NCI-H526 treated with DMSO at 0.1 percent for 48 hours (cell line): ENCODE results near the gene SGMS1.
"Not testable (repeated sequence)": the region's sequence is repeated elsewhere in the genome, so short reads cannot be mapped to it uniquely, and the experiment has no call there.

Experiments
- DNase-seq: peaks from one replicate; lab custom pipeline; 2025; lab: John Stamatoyannopoulos, UW

SGMS1 gene

DNA sequence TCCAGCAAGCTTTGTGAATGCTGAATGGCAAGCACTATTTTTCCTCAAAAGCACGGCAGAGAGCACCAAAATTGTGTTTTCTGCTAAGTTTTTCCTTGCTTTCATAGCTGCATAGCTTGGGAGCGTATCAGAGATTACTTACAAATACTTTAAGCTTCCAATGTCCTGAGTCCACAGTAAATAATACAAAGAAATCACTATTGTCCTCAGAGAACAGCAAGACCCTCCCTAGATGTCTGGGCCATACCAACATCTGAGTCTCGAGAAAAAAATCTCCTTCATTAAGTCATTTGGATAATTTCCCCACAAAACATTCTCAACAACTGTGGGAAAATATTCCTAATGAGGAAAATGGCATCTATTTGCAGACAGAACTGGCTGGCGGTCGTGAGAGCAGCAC lies 41.7 kb downstream of the SGMS1 start:
- DNase-seq: no peak

GRCh38 chr10:50580262-50580891 lies 43.4 kb downstream of the SGMS1 start:
- DNase-seq: no peak

DNA sequence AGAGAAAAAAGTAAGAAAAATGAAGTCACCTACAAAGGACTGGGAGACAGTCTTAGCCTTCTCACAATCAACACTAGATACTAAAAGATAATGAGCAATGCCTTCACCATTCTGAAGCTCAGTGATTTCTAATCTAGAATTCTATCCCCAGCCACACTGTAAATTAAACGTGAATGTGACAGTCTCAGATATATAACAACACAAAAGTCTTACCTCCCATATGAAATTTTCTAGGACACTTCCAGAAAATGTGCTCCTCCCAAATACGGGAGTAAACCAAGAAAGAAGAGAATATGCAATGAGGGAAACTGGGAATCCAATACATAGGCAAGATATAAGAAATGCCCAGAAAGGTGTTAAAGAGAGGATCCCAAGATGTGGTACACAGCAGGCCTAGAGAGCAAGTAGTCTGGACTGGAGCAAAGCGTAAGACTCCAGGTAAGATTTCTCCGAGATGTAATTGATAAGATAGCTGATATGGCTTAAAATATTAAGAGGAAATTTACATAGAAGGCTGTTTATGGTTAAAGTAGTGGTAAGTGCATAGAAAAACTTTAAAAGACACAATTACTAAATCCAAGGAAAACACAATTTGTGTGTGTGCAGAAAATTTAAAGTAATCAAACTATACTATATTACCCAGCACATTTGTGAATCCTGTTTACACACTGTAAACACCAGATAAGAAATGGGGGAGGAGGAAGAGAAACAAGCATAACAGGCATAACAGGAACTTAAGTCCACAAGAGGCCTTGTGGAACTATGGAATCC lies 44.1 kb downstream of the SGMS1 start:
- no peak for DNase-seq

DNA sequence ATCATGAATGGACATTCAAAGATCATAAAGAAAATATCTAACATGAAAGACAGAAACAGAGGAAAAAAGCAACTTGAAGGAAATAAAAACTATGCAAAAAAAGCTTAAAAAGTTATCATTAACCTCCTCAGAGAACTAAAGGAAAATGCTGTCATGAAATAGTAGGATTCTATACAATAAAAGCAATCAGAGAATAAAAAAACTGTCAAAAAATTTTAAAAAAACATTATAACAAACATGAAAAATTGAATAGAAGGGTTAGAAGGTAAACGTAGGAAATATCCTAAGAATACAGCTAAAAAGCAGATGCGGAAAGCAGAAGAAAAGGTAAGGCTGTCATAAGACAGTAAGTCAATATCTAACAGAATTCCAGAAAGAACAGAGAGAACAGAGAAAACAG lies 44.8 kb downstream of the SGMS1 start:
- no peak for DNase-seq

DNA sequence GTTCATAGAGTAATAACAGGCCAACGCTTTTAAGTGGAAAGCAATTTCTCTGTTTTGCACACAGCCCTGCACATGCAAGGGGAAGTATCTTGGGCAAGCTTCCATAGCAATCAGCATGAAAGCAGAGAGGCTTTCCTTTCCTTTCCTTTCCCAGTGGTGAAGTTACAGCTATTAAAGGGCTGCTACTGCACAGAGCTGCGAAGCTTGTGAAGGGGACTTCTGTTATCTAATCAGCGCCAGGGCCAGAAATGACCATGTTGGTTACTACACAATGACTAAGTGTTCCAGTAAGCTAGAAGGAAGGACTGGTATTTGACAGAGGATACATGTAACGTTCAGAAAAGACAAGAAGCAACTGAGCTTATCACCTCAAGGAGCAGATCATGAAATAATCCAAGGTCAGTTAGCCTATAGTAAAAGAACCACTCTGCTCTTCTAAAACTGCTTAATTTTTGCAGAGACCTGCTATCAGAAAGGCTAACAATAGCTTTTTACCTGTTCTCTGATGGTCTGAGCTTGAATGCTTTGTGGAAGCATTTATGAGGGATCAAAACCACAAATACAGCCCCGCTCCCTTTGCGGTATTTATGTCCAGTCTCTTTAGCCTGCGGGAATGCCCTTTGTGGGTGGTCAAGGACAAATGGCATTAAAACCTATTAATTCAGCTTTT lies 45.9 kb downstream of the SGMS1 start:
- DNase-seq: no peak

- DNase-seq: no peak
Observed at GRCh38 chr10:50577010-50577409, 46.7 kb downstream of the SGMS1 start.

GRCh38 chr10:50576245-50576815 lies 47.4 kb downstream of the SGMS1 start:
- DNase-seq: no peak

DNA sequence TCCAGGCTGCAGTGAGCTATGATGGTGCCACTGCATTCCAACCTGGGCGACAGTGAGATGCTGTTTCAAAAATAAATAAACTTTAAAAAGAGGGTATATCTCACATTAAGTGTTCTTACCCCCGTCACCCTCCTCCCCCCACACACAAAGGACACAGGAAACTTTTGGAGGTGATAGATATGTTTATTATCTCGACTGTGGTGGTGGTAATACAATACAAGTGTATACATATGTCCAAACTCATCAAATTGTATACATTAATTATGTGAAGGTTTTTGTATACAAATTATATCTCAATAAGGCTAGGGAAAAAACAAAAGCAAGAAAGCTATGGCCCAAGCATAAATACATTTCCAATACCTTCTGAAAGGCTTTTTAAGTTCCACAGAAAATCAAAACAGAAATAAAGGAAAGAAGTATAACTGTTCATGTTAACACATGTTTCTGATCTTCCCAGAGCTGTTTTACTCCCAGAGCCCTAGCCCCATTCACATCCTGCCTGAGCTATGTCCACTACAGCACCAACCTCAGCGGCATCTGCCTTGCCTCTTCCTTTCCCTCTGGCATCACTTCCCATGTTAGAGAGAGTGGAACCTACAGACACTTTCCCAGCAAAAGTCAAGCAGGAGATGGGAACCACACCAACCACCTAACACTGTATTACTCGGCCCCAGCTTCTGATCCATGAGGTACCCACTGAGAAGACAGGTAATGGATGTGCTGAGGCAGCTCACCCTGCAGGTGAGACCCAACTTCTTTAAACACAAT lies 48.1 kb downstream of the SGMS1 start:
- no peak for DNase-seq

- no peak for DNase-seq
Observed at GRCh38 chr10:50574931-50575330, 48.8 kb downstream of the SGMS1 start.

GRCh38 chr10:50574305-50574704 lies 49.5 kb downstream of the SGMS1 start:
- no peak for DNase-seq

- no peak for DNase-seq
Observed at GRCh38 chr10:50572017-50572491, 51.7 kb downstream of the SGMS1 start.

DNA sequence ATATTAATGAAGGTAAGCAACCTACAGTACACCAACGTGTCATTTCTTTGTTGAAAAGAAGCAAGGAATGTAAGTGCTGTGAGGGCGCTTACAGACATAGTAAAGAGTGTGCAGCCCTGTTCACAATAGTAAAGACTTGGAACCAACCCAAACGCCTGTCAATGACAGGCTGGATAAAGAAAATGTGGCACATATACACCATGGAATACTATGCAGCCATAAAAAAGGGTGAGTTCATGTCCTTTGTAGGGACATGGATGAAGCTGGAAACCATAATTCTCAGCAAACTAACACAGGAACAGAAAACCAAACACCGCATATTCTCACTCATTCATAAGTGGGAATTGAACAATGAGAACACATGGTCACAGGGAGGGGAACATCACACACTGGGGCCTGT lies 55.0 kb downstream of the SGMS1 start:
- DNase-seq: not testable (repeated sequence)

DNA sequence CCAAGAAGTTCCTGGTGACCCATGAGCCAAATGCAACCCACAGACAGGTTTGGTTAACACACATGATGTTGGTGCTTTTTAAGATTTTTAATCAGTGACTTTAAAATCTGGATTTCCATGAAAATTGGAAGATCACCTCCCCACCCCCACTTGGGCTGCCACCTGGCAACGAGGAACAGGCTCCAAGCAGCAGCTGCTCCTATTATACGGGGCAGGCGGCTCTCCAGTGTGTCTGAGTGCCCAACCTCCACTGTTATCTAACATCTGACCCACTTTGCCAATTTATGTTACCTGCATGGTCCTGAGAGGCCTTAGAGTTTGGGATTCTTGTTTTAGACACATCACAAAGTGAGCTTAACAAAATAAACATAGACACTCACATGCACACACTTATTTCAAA lies 56.4 kb downstream of the SGMS1 start:
- DNase-seq: no peak

- DNase-seq: no peak
Observed at GRCh38 chr10:50566150-50566549, 57.6 kb downstream of the SGMS1 start.

DNA sequence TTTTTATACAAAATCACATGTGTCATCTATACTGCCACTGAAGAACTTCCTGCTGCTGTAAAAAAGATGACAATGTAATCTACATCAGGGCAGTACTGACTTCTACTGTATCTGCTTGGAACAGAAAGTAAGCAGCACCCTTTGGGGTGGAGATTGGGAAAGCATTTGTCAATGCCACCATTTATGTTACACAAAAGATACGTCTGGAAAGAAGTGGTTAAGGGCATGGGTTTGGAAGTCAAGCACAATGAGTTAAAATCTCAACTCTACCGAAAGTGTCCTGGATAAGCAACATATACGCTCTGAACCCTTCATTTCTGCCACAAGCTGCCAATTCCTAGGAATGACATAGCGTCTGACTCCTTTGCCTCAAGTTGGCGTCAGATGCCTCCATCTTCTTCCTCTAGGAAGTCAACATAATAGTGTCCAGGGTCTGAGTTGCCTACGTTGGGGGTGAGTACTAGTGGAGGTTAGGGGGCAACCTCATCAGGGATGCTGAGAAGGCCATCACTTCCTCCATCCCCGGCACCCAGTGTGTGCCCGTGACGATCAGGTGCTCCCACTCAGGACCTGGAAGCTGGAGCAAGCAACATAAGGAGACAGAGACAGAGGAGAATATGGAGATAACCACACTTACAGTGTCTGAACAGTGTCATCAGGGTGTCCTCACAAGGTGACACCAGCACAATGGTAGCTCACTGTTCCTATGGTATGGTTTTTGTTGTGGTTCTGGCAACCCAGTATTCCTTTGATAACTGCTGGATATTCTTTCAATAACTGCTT lies 58.3 kb downstream of the SGMS1 start:
- DNase-seq: no peak

DNA sequence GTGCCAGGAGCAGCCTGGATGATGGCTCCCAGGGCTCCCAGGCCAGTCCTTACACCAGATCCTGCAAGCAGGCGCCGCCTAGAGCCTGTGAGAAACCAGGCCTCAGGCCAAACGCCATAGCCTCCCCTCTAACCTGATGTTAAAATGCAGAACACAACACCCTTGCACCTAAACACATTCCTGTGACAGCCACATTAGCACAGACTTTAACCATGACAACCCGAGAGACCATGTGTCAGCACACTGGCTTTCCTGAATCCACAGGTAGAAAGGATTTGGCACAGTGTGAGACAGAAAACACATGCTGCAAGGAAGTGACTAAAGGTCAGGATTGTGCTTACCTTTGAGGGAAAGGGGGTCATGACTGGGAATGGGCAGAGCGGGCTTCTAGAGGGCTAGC lies 59.9 kb downstream of the SGMS1 start:
- DNase-seq: no peak

- no peak for DNase-seq
Observed at GRCh38 chr10:50561816-50562215, 61.9 kb downstream of the SGMS1 start.

DNA sequence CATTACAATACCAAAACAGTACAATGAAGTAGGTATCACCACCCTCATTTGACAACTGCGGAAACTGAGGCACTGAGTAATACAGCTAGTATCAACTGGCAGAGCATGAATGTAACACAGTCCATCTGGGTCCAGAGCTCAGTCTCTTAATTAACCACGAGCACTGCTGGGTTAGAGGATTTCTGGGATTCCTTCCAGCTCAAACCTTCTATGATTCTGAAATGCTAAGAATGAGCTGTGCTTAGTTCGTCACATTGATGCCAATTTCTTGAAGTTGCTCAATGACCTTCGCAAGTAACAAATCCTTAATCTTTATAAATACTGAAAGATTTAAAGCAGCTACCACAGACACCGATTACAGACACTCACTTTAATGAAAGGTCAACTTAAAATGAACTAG lies 62.5 kb downstream of the SGMS1 start:
- DNase-seq: no peak

- no peak for DNase-seq
Observed at GRCh38 chr10:50560370-50560769, 63.4 kb downstream of the SGMS1 start.

- no peak for DNase-seq
Observed at GRCh38 chr10:50558371-50558770, 65.4 kb downstream of the SGMS1 start.

GRCh38 chr10:50557130-50557682 lies 66.5 kb downstream of the SGMS1 start:
- no peak for DNase-seq
